Loucy (cell line): ENCODE data around the gene ARHGAP15.

Source experiments
- H2AFZ ChIP-seq: fragments of 200-600 bp; sonication (generic); 2 replicates; pipeline ENCODE4 v1.6.0; 2016; ENCODE audit warnings: antibody characterized with exemption, mild to moderate bottlenecking, low read length, moderate library complexity
- H3F3A ChIP-seq: fragments of 200-600 bp; 2 replicates; pipeline ENCODE4 v1.6.0; 2016; ENCODE audit warnings: antibody characterized with exemption, low read depth, mild to moderate bottlenecking
- H3K27me3 ChIP-seq: fragments of 200-600 bp; sonication (generic); 2 replicates; pipeline ENCODE4 v1.6.1; 2014; ENCODE audit warnings: low read length, mild to moderate bottlenecking; ENCODE audit not compliant: insufficient read depth, poor library complexity, severe bottlenecking
- H3K36me3 ChIP-seq: fragments of 200-600 bp; sonication (generic); 2 replicates; pipeline ENCODE4 v1.6.1; 2016; ENCODE audit warnings: low read length; ENCODE audit not compliant: insufficient read depth
- H3K4me1 ChIP-seq: fragments of 200-600 bp; sonication (generic); 2 replicates; pipeline ENCODE4 v1.5.1; 2014; ENCODE audit warnings: low read length, mild to moderate bottlenecking; ENCODE audit not compliant: insufficient read depth, poor library complexity, severe bottlenecking
- H3K4me2 ChIP-seq: fragments of 200-600 bp; sonication (generic); 2 replicates; pipeline ENCODE4 v1.6.0; 2014; ENCODE audit warnings: antibody characterized with exemption, low read length, low read depth, mild to moderate bottlenecking; ENCODE audit not compliant: poor library complexity, severe bottlenecking
- H3K4me3 ChIP-seq: fragments of 200-600 bp; sonication (generic); 2 replicates; pipeline ENCODE4 v1.5.1; 2014; ENCODE audit warnings: low read length, mild to moderate bottlenecking, mixed read lengths; ENCODE audit not compliant: poor library complexity, severe bottlenecking
- H3K79me2 ChIP-seq: fragments of 200-600 bp; sonication (generic); 2 replicates; pipeline ENCODE4 v1.6.1; 2014; ENCODE audit warnings: low read length; ENCODE audit not compliant: insufficient read depth
- H3K9ac ChIP-seq: fragments of 200-600 bp; sonication (generic); 2 replicates; pipeline ENCODE4 v1.6.0; 2014; ENCODE audit warnings: mild to moderate bottlenecking, low read depth, low read length, moderate library complexity; ENCODE audit not compliant: poor library complexity, severe bottlenecking
- H3K9me2 ChIP-seq: fragments of 200-600 bp; sonication (generic); replicated peaks from 2 replicates; pipeline ENCODE4 v1.6.1; 2016; ENCODE audit warnings: low read depth, low read length, mixed read lengths
- H3K9me3 ChIP-seq: fragments of 200-600 bp; sonication (generic); 2 replicates; pipeline ENCODE4 v1.6.1; 2014; ENCODE audit warnings: mild to moderate bottlenecking, antibody characterized with exemption, low read length, low read depth; ENCODE audit not compliant: insufficient read depth
- H4K20me1 ChIP-seq: fragments of 200-600 bp; sonication (generic); 2 replicates; pipeline ENCODE4 v1.6.0; 2014; ENCODE audit warnings: antibody characterized with exemption, low read length, mild to moderate bottlenecking; ENCODE audit not compliant: insufficient read depth, poor library complexity, severe bottlenecking
- EZH2phosphoT487 ChIP-seq: fragments of 200-600 bp; IDR thresholded peaks from 2 replicates; pipeline ENCODE4 v1.6.1; 2018; ENCODE audit warnings: antibody characterized with exemption, mild to moderate bottlenecking, moderate library complexity, borderline replicate concordance
- TF ChIP-seq, protein P1 (sequence below): fragments of 200-600 bp; sonication (generic); conservative IDR thresholded peaks from 2 replicates; pipeline ENCODE4 v1.5.1; 2014; ENCODE audit warnings: mild to moderate bottlenecking, antibody characterized with exemption, low read length

Gene ARHGAP15

GRCh38 chr2:143261986-143262385 is 132.8 kb downstream of the ARHGAP15 start:
- H3K79me2 ChIP-seq, result peaks cover 62% of the 10 kb centered on the region
- TF ChIP-seq, protein P1, sequence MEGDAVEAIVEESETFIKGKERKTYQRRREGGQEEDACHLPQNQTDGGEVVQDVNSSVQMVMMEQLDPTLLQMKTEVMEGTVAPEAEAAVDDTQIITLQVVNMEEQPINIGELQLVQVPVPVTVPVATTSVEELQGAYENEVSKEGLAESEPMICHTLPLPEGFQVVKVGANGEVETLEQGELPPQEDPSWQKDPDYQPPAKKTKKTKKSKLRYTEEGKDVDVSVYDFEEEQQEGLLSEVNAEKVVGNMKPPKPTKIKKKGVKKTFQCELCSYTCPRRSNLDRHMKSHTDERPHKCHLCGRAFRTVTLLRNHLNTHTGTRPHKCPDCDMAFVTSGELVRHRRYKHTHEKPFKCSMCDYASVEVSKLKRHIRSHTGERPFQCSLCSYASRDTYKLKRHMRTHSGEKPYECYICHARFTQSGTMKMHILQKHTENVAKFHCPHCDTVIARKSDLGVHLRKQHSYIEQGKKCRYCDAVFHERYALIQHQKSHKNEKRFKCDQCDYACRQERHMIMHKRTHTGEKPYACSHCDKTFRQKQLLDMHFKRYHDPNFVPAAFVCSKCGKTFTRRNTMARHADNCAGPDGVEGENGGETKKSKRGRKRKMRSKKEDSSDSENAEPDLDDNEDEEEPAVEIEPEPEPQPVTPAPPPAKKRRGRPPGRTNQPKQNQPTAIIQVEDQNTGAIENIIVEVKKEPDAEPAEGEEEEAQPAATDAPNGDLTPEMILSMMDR, result no peak
- TF ChIP-seq EZH2phosphoT487, result no peak

DNA sequence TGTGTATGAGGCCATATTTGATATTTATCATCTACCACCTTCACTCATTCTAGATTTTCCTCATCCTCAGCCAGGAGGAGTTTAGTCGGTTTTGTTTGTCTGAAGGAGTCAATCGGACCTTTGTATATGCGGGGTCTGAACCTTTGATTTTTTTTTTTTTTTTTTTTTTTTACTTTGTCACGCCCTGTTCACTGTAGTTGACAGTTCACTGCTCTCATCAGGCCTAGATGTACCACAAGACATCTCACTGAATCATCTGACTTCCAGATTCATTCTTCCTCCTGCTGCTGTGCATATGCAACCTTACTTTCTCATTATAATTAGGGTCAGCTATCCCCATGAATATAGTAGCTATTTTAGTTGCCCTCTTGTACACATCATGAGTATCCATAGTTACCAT is 133.2 kb downstream of the ARHGAP15 start:
- peaks cover 5% of the 10 kb centered on the region; the same call in 1 of the 2 replicates for H3K9me3 ChIP-seq
- H2AFZ ChIP-seq, result no peak overlapping the region
- H3K4me2 ChIP-seq, result peak overlapping the region; percentile 72
- no peak for TF ChIP-seq EZH2phosphoT487
- TF ChIP-seq, protein P1, result no peak
- no peaks in the 10 kb centered on the region for H3K9me2 ChIP-seq
- peaks cover 62% of the 10 kb centered on the region for H3K79me2 ChIP-seq
- H3K36me3 ChIP-seq, result peaks cover 31% of the 10 kb centered on the region
- peak overlapping the region; percentile 17 for H3K9ac ChIP-seq
- no peaks in the 10 kb centered on the region for H3K27me3 ChIP-seq
- H3F3A ChIP-seq, result peaks cover 36% of the 10 kb centered on the region
- peaks cover 52% of the 10 kb centered on the region for H3K4me1 ChIP-seq
- H3K4me3 ChIP-seq, result peak overlapping the region; percentile 20
- peaks cover 18% of the 10 kb centered on the region for H4K20me1 ChIP-seq

More at GRCh38 chr2:143261986-143262385, 132.8 kb downstream of the ARHGAP15 start:
- Histone ChIP-seq H3K9me2 (no peaks in the 10 kb centered on the region), H3K4me2 (peak overlapping the region; percentile 72), H3F3A (peaks cover 40% of the 10 kb centered on the region), H3K9me3 (peaks cover 3% of the 10 kb centered on the region; the same call in 1 of the 2 replicates), H4K20me1 (peaks cover 18% of the 10 kb centered on the region), H3K36me3 (peaks cover 28% of the 10 kb centered on the region), H2AFZ (no peak overlapping the region), H3K9ac (peak overlapping the region; percentile 64), H3K4me1 (peaks cover 56% of the 10 kb centered on the region), H3K27me3 (no peaks in the 10 kb centered on the region), H3K4me3 (peak overlapping the region; percentile 50)

GRCh38 chr2:143263066-143263625 is 133.9 kb downstream of the ARHGAP15 start:
- no peaks in the 10 kb centered on the region for H3K27me3 ChIP-seq
- H3K4me1 ChIP-seq, result peaks cover 45% of the 10 kb centered on the region
- peaks cover 29% of the 10 kb centered on the region for H3F3A ChIP-seq
- H3K79me2 ChIP-seq, result peaks cover 68% of the 10 kb centered on the region
- H3K4me2 ChIP-seq, result peak overlapping the region; percentile 72
- no peak overlapping the region for H2AFZ ChIP-seq
- peaks cover 24% of the 10 kb centered on the region for H4K20me1 ChIP-seq
- TF ChIP-seq EZH2phosphoT487, result no peak
- TF ChIP-seq, protein P1, result peak; percentile 51
- H3K9ac ChIP-seq, result no peak overlapping the region
- peaks cover 5% of the 10 kb centered on the region; the same call in 1 of the 2 replicates for H3K9me3 ChIP-seq
- no peaks in the 10 kb centered on the region for H3K9me2 ChIP-seq
- H3K36me3 ChIP-seq, result peaks cover 31% of the 10 kb centered on the region
- H3K4me3 ChIP-seq, result no peak overlapping the region
